GM23338 (cell line): ENCODE data around the gene FBXW12. TPM values are rescaled to one million over a fixed set of nuclear protein-coding genes. Genes with fewer than 3 reads are reported as not detected.

Source experiments
- ATAC-seq: fragments of 200-7000 bp; cut with Tn5 transposase; 3 replicates; pipeline ENCODE4 v1.9.1; 2020
- DNase-seq: peaks from one replicate; pipeline ENCODE4 v3.0.0-alpha.2; 2015; ENCODE audit warnings: low spot score
- H2AFZ ChIP-seq: fragments of 200-600 bp; sonication (generic); 2 replicates; pipeline ENCODE4 v1.8.0; 2016; ENCODE audit warnings: antibody characterized with exemption, mild to moderate bottlenecking, moderate library complexity
- H3F3A ChIP-seq: fragments of 200-600 bp; sonication (generic); replicated peaks from 2 replicates; pipeline ENCODE4 v1.8.0; 2017; ENCODE audit warnings: antibody characterized with exemption, mixed run types, low read depth
- H3K27ac ChIP-seq: fragments of 200-600 bp; sonication (generic); 2 replicates; pipeline ENCODE4 v1.6.1; 2016; ENCODE audit warnings: low read depth
- H3K27me3 ChIP-seq: fragments of 200-600 bp; sonication (generic); 2 replicates; pipeline ENCODE4 v1.8.0; 2016; ENCODE audit warnings: mild to moderate bottlenecking, mixed run types, moderate library complexity; ENCODE audit not compliant: insufficient read depth
- H3K36me3 ChIP-seq: fragments of 200-600 bp; sonication (generic); 2 replicates; pipeline ENCODE4 v1.8.0; 2016; ENCODE audit warnings: mild to moderate bottlenecking; ENCODE audit not compliant: insufficient read depth
- H3K4me1 ChIP-seq: fragments of 200-600 bp; sonication (generic); 2 replicates; pipeline ENCODE4 v1.8.0; 2016; ENCODE audit warnings: mild to moderate bottlenecking, moderate library complexity; ENCODE audit not compliant: insufficient read depth
- H3K4me2 ChIP-seq: fragments of 200-600 bp; sonication (generic); 2 replicates; pipeline ENCODE4 v1.7.1; 2017; ENCODE audit warnings: mixed run types
- H3K4me3 ChIP-seq: fragments of 200-600 bp; sonication (generic); 2 replicates; pipeline ENCODE4 v1.6.1; 2016; ENCODE audit warnings: mixed run types
- H3K79me2 ChIP-seq: fragments of 200-600 bp; sonication (generic); replicated peaks from 2 replicates; pipeline ENCODE4 v1.8.0; 2017; ENCODE audit warnings: mild to moderate bottlenecking; ENCODE audit not compliant: insufficient read depth
- H3K9me2 ChIP-seq: fragments of 200-600 bp; sonication (generic); 2 replicates; pipeline ENCODE4 v1.8.0; 2017; ENCODE audit not compliant: insufficient read depth
- H4K20me1 ChIP-seq: fragments of 200-600 bp; sonication (generic); replicated peaks from 2 replicates; pipeline ENCODE4 v1.8.0; 2017; ENCODE audit warnings: mild to moderate bottlenecking; ENCODE audit not compliant: insufficient read depth
- H3K27ac Mint-ChIP-seq: 2 replicates; pipeline ENCODE4 v1.8.0; 2020; ENCODE audit warnings: inconsistent platforms, mild to moderate bottlenecking, moderate library complexity, mixed read lengths
- H3K27me3 Mint-ChIP-seq: 3 replicates; pipeline ENCODE4 v1.8.0; 2022; ENCODE audit warnings: low read depth, mild to moderate bottlenecking, moderate library complexity, mixed read lengths, inconsistent platforms; ENCODE audit not compliant: insufficient read depth, poor library complexity
- H3K36me3 Mint-ChIP-seq: 3 replicates; pipeline ENCODE4 v1.8.0; 2021; ENCODE audit warnings: low read depth, mild to moderate bottlenecking, inconsistent platforms, moderate library complexity, mixed read lengths
- H3K4me1 Mint-ChIP-seq: 3 replicates; pipeline ENCODE4 v1.8.0; 2020; ENCODE audit warnings: mild to moderate bottlenecking, inconsistent platforms, mixed read lengths
- H3K4me3 Mint-ChIP-seq: 3 replicates; pipeline ENCODE4 v1.8.0; 2021; ENCODE audit warnings: moderate library complexity, mild to moderate bottlenecking, inconsistent platforms, mixed read lengths
- H3K9me3 Mint-ChIP-seq: 3 replicates; pipeline ENCODE4 v1.8.0; 2020; ENCODE audit warnings: moderate library complexity, mild to moderate bottlenecking, inconsistent platforms, mixed read lengths
- CREB1 ChIP-seq: fragments of 250-450 bp; sonication (Bioruptor Pico); IDR thresholded peaks from 2 replicates; pipeline ENCODE4 v1.5.0; 2020; ENCODE audit warnings: low read depth, mild to moderate bottlenecking, moderate library complexity
- CTCF ChIP-seq, 2 experiments: fragments of 200-600 bp in 1 of 2; sonication (generic) in 1 of 2; conservative IDR thresholded peaks; 2 replicates each; pipeline versions ENCODE4 v1.5.1 to v1.6.1; 2016 to 2017; ENCODE audit warnings: antibody characterized with exemption in 2 of 2, low read depth in 2 of 2, mild to moderate bottlenecking in 2 of 2, moderate library complexity in 1 of 2
- ETS1 ChIP-seq: IDR thresholded peaks from 2 replicates; pipeline ENCODE4 v1.6.1; 2016; ENCODE audit warnings: antibody characterized with exemption
- EZH2 ChIP-seq: fragments of 200-600 bp; sonication (generic); IDR thresholded peaks from one replicate; pipeline ENCODE4 v1.8.0; 2017; ENCODE audit warnings: antibody characterized with exemption, mild to moderate bottlenecking, low read depth; ENCODE audit not compliant: unreplicated experiment
- NANOG ChIP-seq: IDR thresholded peaks from 2 replicates; pipeline ENCODE4 v1.6.1; 2016; ENCODE audit warnings: antibody characterized with exemption, borderline replicate concordance
- POLR2AphosphoS5 ChIP-seq: IDR thresholded peaks from 2 replicates; pipeline ENCODE4 v1.6.1; 2016; ENCODE audit warnings: antibody characterized with exemption, low read depth
- STAT1 ChIP-seq: IDR thresholded peaks from one replicate; pipeline ENCODE4 v1.6.1; 2016; ENCODE audit warnings: antibody characterized with exemption; ENCODE audit not compliant: unreplicated experiment
- ZNF114 ChIP-seq: fragments of 250-450 bp; sonication (Bioruptor Pico); IDR thresholded peaks from 2 replicates; pipeline ENCODE4 v1.5.0; 2020; ENCODE audit warnings: mild to moderate bottlenecking, moderate library complexity
- polyA plus RNA-seq: library from polyadenylated mRNA; unstranded; fragments of >200 nt; fragmentation: Nextera tagmentation; extraction: Ambion mirVana; gene quantifications from 2 replicates; pipeline ENCODE4 v1.2.1, GENCODE V29; 2016
- total RNA-seq: library from RNA; depleted of rRNA; stranded (reverse); fragments of >200 nt; shearing (Covaris generic); gene quantifications from 2 replicates; pipeline ENCODE4 v1.2.3, GENCODE V29; 2014

The FBXW12 gene
- total and polyA plus RNA-seq, 2 experiments from 2014 or later: 0.73 TPM; not detected in 1

DNA sequence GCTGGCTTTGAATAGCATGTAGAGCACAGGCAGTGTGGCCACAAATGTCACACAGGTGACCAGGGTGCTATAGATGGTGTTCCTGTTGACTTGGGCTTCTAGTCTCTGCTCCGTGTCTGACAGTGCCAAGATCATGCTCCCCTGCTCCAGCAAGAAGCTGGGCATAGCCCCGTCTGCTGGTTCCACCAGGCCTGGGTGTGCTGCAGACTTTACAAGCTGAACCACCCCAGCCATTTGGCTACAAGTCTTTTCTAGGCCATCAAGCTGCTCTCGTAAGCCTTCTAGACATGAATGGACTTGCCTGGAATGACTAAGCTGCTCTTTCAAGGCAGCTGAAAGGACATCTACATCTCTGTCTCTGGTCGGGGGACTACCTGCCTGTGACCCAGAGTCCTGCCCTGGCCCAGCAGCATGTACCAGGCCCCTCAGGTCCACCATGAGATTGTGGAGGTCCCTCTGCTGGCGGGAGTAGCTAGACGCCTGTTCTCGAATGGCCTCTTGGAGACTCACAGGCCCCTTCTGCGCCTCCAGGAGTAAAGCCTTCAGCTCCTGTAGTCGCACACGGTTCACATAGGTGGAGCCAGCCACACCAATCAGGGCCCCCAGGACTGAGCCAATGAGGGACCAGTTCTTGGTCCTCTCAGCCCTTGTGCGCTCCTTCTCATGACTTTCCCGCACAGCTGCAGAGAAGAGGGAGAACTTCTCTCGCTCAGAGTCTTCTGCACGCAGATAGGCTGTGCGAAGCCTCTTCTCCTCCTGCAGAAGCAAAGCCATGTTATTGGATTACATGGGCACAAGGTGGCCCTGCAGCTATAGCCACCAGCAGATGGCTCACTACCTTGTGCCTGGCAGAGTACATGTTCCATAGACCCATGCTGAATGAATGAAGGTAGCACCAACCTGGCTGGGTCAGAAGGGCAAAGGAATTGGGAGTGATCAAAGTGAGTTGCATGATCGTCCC, 60.7 kb downstream of the FBXW12 start:
- Histone ChIP-seq H2AFZ (no peak overlapping the region), H3F3A (peaks cover 39% of the 10 kb centered on the region), H3K9me2 (no peaks in the 10 kb centered on the region), H3K36me3 (peaks cover 10% of the 10 kb centered on the region), H3K4me3 (no peak overlapping the region), H3K27me3 (no peaks in the 10 kb centered on the region), H3K79me2 (peaks cover 29% of the 10 kb centered on the region), H3K27ac (peak overlapping the region; percentile 59; the same call in 1 of the 2 replicates), H4K20me1 (no peaks in the 10 kb centered on the region; the same call in 1 of the 2 replicates), H3K4me2 (no peak overlapping the region), H3K4me1 (peaks cover 23% of the 10 kb centered on the region)
- H3K27ac Mint-ChIP-seq: peak overlapping the region; percentile 90
- no peaks in the 10 kb centered on the region for H3K9me3 Mint-ChIP-seq
- DNase-seq (peak; percentile 92), ATAC-seq (peak; percentile 38)
- H3K4me1 Mint-ChIP-seq: peaks cover 36% of the 10 kb centered on the region
- H3K4me3 Mint-ChIP-seq: no peak overlapping the region; the same call in 2 of the 3 replicates
- TF ChIP-seq ZNF114 (CRISPR knock-in tag): no peak
- TF ChIP-seq CTCF (conservative IDR thresholded peaks at IDR 0.05; ENCODE audit: low read depth in 2 of 2): peak; percentile 48 to 68
- peaks cover 41% of the 10 kb centered on the region for H3K36me3 Mint-ChIP-seq
- peaks cover 9% of the 10 kb centered on the region for H3K27me3 Mint-ChIP-seq

GRCh38 chr3:48433472-48434118, 61.6 kb downstream of the FBXW12 start:
- Histone ChIP-seq H3K36me3 (peaks cover 10% of the 10 kb centered on the region), H3K79me2 (peaks cover 21% of the 10 kb centered on the region), H3K27me3 (no peaks in the 10 kb centered on the region), H4K20me1 (no peaks in the 10 kb centered on the region), H3K4me3 (no peak overlapping the region), H3K4me1 (peaks cover 17% of the 10 kb centered on the region), H3K9me2 (no peaks in the 10 kb centered on the region), H3K4me2 (no peak overlapping the region), H3K27ac (no peak overlapping the region), H3F3A (peaks cover 42% of the 10 kb centered on the region), H2AFZ (no peak overlapping the region)
- H3K4me1 Mint-ChIP-seq: peaks cover 28% of the 10 kb centered on the region
- DNase-seq: no peak
- peaks cover 5% of the 10 kb centered on the region for H3K27me3 Mint-ChIP-seq
- TF ChIP-seq NANOG: no peak
- TF ChIP-seq CTCF (conservative IDR thresholded peaks at IDR 0.05; ENCODE audit: low read depth in 2 of 2): no peak
- no peak for TF ChIP-seq POLR2AphosphoS5
- TF ChIP-seq EZH2: no peak
- TF ChIP-seq STAT1: no peak
- TF ChIP-seq ETS1: no peak
- TF ChIP-seq CREB1 (CRISPR knock-in tag): no peak
- no peak for TF ChIP-seq ZNF114 (CRISPR knock-in tag)
- H3K27ac Mint-ChIP-seq: no peak overlapping the region
- H3K4me3 Mint-ChIP-seq: no peak overlapping the region
- H3K9me3 Mint-ChIP-seq: no peaks in the 10 kb centered on the region
- ATAC-seq: no peak
- H3K36me3 Mint-ChIP-seq: peaks cover 41% of the 10 kb centered on the region
